UCSD-AML1 (cell line): ENCODE data around the gene RYR1.
A peak's percentile ranks its signal among the peaks of the same experiment; 100 is the strongest.
"Not testable (repeated sequence)": the region's sequence is repeated elsewhere in the genome, so short reads cannot be mapped to it uniquely, and the experiment has no call there.

ENCODE experiments used
- DNase-seq: peaks from one replicate; lab custom pipeline; 2025; ENCODE audit not compliant: unreplicated experiment; lab: John Stamatoyannopoulos, UW

The RYR1 gene

DNA sequence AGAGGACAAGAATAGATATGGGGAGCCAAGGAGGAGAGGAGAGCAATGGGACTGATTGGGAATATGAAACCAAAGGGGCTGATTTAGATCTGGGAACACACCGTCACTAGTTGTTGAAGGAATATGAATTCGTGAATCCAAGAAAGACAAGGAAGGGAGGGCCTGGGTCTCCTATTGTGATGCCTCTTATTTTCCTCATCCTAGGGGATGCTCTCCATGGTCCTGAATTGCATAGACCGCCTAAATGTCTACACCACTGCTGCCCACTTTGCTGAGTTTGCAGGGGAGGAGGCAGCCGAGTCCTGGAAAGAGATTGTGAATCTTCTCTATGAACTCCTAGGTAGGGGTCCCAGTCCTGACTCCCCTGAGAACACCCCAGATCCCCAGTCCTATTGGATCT is 21.5 kb downstream of the RYR1 start:
- DNase-seq = no peak

DNA sequence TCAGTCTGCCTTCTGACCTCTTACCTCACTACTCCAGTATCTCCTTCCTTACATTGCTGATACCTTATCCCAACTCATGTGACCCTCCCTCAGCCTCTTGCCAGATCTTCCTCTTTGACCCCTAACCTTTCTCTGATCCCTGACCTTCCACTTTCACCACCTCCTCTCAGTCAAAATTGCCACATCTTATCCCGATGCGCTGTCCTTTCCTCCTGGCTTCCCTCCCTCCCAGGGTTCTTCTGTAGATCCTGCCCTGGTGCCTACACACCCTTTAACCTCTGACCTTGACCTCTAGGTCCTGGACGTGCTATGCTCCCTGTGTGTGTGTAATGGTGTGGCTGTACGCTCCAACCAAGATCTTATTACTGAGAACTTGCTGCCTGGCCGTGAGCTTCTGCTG is 23.7 kb downstream of the RYR1 start:
- no peak for DNase-seq

DNA sequence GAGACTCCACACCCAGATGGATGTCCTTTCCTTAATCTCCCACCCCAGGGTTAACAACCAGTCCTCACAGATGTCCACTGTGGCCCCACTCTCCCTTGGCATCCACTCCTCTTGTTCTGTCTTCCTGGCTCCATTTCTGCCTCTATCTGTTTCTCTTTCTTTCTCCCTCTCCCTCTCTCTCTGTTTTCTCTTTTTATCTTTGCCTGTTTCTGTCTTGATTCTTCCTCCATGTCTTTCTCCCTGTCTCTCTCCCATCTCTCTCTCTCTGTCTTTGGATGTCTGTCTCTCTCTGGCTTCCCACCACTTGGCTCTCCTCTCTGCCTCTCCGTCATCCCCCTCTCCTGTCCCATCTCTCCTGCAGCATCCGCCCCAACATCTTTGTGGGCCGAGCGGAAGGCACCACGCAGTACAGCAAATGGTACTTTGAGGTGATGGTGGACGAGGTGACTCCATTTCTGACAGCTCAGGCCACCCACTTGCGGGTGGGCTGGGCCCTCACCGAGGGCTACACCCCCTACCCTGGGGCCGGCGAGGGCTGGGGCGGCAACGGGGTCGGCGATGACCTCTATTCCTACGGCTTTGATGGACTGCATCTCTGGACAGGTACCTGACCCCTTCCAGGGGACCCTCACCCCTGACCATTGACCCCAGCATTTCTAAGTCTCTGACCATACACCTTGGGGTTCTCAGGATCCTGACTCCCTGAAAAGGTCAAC is 24.4 kb downstream of the RYR1 start:
- no peak for DNase-seq

DNA sequence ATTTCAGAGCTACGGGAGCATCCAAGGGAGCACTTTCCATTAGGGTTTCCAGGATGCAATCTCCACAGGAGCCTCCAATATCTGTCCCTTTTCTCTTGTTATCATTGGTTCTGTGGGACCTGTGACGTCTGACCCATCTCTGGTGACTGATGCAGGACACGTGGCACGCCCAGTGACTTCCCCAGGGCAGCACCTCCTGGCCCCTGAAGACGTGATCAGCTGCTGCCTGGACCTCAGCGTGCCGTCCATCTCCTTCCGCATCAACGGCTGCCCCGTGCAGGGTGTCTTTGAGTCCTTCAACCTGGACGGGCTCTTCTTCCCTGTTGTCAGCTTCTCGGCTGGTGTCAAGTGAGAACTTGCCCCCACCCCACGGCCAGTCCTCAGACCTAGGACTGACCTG is 25.5 kb downstream of the RYR1 start:
- DNase-seq = no peak

DNA sequence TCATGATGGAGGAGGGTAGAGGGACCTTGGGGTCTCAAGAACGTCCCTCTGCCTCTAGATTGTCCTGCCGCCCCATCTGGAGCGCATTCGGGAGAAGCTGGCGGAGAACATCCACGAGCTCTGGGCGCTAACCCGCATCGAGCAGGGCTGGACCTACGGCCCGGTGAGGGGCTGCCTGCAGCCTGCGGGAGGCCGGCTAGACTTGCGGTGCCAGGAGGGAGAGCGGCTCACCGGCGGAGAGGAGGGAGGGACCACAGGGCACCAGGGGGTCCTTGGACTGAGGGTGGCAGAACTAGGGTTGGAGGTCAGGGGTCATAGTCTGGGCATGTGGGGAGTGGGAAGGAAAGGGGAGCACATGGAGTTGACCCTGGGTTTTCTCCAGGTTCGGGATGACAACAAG is 29.9 kb downstream of the RYR1 start:
- no peak for DNase-seq

DNA sequence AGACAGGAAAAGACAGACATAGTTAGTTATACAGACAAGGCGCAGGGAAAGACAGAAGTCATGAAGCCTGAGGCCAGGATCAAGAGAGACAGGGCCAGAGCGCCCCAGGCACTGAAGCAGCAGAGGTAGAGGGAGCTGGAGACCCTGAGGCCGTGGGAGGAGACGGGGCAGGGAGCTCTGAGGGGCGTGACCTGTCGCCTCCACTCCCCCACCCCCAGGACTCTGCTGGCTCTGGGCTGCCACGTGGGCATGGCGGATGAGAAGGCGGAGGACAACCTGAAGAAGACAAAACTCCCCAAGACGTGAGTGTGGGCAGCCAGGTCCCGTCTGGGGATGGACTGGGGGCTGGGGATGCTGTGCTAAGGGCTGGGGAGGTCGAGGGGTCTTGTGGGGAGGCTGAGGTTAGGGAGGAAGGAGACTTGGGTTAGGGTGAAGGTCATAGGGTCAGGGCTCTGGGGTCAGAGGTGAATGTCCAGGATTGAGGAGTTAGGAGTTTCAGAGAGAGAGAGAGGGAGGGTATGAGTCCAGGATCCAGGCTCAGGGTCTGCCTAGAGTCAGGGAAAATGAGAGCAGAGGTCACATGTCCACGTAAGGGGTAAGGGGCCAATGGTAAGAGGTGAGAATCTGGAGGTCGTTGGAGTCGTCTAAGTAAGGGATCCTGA is 31.1 kb downstream of the RYR1 start:
- no peak for DNase-seq

DNA sequence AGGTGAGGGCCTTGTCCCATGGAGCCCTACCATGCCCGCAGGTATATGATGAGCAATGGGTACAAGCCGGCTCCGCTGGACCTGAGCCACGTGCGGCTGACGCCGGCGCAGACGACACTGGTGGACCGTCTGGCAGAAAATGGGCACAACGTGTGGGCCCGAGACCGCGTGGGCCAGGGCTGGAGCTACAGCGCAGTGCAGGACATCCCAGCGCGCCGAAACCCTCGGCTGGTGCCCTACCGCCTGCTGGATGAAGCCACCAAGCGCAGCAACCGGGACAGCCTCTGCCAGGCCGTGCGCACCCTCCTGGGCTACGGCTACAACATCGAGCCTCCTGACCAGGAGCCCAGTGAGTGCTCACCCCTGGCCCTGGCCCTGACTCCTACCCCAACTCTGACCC is 32.6 kb downstream of the RYR1 start:
- no peak for DNase-seq

DNA sequence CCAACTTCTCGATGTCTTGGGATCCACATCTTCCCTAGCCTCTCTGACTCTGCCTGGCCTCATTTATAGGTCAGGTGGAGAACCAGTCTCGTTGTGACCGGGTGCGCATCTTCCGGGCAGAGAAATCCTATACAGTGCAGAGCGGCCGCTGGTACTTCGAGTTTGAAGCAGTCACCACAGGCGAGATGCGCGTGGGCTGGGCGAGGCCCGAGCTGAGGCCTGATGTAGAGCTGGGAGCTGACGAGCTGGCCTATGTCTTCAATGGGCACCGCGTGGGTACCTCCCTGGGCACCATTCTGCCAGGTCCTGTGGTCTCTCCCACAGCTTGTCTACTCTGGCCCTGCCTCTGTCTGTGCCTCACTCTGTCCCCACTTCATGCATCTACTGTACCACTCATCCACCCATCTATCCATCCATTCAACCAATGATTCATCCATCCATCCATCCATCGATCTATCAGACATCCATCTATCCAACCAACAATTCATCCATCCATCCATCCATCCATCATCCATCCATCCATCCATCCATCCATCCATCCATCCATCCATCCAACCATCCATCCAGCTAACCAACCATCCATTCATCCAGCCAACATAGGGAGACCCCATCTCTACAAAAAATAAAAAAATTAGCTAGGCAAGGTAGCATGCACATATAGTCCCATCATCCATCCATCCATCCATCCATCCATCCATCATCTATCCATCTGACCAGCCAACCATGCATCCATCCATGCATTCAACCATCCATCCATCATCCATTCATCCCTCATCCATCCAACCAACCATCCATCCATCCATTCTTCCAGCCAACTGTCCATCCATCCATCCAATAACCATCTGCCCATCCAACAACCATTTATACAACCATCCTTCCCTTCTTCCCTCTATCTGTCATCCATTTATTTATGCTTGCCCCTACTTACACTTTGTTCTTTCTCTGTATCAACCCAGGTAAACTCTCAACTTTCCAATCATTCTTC is 34.3 kb downstream of the RYR1 start:
- no peak for DNase-seq

DNA sequence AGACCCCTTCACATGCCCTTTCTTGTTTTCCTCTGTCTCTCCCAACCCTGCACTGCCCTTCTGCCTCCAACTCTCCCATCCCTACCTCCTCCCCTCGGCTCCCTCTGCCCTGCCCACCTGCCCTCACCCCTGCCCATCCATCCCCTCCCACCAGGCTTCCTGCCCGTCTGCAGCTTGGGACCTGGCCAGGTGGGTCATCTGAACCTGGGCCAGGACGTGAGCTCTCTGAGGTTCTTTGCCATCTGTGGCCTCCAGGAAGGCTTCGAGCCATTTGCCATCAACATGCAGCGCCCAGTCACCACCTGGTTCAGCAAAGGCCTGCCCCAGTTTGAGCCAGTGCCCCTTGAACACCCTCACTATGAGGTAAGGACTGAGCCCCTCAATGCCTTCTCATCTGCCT is 35.7 kb downstream of the RYR1 start:
- no peak for DNase-seq

DNA sequence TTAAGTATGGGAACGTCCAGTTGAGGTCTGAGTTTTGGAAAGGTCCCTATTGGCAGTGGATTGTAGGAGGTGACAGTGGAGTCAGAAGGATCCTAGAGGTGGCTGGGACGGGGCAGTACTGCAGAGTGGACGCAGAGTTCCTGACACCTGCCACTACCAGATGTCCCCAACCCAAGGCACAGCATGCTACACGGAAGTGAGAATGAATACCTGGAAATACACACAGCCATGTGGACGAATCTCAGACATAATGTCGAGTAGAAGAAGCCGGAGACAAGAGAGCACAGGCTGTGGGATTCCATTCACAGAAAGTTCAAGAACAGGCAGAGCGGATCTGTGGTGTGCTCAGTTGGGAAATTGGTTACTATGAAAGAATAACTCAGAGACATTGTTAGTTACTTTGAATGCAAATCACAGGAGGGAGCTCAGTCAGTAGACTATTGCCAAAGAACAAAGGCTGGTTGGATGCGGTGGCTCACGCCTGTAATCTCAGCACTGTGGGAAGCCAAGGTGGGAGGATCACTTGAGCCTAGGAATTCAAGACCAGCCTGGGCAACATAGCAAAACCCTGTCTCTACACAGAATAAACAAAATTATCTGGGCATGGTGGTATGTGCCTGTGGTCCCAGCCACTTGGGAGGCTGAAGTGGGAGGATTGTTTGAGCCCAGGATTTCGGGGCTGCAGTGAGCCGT is 37.4 kb downstream of the RYR1 start:
- no peak for DNase-seq

DNA sequence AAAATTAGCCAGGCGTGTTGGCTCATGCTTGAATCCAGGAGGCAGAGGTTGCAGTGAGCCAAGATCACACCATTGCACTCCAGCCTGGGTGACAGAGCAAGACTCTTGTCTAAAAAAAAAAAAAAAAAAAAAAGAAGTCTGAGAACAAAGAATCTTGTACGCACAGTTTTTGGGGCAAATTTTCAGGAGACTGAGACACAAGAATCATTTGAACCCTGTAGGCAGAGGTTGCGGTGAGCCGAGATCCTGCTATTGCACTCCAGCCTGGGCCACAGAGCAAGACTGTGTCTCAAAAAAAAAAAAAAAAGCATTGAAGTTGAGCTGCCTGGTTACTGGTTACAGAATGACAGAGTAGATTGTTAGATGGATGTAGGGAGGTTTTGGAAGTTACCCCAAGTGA is 39.2 kb downstream of the RYR1 start:
- not testable (repeated sequence) for DNase-seq

DNA sequence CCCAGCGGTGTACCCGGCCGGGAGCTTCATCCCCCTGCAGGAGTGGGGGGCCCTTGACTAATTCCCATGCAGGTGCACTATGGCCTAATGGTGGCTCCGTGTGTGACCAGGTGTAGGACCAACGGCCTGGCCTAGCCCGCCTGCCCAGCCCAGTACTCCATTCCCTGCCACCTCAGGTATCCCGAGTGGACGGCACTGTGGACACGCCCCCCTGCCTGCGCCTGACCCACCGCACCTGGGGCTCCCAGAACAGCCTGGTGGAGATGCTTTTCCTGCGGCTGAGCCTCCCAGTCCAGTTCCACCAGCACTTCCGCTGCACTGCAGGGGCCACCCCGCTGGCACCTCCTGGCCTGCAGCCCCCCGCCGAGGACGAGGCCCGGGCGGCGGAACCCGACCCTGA is 39.7 kb downstream of the RYR1 start:
- no peak for DNase-seq

DNA sequence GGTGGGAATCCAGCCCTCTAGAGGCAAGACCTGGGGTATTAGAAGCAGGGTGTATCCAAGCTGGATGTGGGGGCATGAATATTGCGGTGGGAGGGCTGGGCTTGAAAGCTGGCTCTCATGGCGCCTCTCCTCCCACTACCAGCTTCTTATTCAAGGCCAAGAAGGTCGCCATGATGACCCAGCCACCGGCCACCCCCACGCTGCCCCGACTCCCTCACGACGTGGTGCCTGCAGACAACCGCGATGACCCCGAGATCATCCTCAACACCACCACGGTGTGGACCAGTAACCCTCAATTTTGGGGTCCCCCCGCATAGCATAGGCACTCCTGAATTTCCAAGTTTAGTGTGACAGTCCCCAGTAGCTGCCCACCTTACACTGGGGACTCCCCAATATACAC is 41.7 kb downstream of the RYR1 start:
- DNase-seq = no peak

DNA sequence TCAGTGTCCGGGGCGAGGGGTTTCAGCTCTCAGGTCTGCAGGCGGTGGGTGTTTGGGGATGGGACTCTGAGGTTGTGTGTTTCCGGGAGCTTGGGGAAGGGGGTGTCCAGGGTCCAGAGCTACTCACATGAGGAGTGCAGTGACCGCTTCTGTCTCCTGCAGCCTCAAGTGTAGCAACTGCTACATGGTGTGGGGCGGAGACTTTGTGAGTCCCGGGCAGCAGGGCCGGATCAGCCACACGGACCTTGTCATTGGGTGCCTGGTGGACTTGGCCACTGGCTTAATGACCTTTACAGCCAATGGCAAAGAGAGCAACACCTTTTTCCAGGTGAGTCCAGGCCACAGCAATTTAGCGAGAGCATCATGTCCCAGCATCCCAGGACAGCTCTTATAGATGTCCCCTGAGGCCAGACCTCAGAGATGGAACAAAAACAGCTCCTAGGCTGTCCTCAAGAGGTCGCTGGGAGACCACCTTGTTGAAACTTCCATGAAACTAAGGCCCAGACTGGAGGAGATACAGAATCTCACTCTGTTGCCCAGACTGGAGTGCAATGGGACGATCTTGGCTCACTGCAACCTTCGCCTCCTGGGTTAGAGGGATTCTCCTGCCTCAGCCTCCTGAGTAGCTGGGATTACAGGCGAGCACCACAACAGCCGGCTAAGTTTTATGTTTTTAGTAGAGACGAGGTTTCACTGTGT is 44.9 kb downstream of the RYR1 start:
- DNase-seq = peak; percentile 13

DNA sequence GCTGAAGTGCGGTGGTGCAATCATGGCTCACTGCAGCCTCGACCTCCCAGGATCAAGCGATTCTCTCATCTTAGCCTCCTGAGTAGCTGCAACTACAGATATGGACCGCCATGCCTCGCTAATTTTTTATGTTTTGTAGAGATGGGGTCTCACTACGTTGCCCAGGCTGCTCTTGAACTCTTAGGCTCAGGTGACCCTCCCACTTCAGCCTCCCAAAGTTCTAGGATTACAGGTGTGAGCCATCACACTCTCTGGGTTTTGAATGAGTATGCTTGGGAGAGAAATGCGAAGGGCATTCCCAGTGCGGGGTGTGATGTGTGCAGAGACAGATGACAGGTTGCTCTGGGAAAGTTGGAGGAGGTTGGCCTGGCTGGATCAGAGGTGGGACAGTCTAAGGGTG is 49.0 kb downstream of the RYR1 start:
- DNase-seq = no peak

DNA sequence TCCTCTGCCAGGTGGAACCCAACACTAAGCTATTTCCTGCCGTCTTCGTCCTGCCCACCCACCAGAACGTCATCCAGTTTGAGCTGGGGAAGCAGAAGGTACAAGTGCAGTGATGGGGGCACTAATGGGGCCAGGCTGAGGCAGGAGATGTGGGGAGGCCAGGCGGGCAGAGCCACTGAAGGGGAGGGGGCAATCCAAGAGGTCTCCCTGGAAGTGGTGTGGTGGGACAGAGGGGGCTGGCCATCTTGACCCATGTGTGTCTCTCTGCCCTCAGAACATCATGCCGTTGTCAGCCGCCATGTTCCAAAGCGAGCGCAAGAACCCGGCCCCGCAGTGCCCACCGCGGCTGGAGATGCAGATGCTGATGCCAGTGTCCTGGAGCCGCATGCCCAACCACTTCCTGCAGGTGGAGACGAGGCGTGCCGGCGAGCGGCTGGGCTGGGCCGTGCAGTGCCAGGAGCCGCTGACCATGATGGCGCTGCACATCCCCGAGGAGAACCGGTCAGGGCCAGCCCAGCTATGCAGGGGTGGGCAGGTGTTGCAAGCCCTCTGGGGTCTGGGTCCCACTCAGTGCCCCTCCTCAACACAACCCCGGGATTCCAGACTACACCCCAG is 49.6 kb downstream of the RYR1 start:
- DNase-seq = no peak

DNA sequence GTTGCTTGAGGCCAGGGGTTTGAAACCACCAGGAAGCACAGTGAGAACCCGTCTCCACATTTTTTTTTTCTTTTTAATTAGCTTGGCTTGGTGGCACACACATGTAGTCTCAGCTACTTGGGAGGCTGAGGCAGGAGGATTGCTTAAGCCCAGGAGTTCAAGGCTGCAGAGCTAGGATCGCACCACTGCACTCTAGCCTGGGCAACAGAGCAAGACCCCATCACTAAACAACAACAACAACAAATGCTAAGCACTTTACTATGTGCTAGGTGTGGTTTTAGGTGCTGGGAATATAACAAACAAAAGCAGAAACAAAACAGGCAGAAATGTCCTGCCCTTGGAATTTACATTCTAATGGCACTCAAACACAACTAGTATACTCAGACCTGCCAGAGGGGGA is 51.3 kb downstream of the RYR1 start:
- no peak for DNase-seq

DNA sequence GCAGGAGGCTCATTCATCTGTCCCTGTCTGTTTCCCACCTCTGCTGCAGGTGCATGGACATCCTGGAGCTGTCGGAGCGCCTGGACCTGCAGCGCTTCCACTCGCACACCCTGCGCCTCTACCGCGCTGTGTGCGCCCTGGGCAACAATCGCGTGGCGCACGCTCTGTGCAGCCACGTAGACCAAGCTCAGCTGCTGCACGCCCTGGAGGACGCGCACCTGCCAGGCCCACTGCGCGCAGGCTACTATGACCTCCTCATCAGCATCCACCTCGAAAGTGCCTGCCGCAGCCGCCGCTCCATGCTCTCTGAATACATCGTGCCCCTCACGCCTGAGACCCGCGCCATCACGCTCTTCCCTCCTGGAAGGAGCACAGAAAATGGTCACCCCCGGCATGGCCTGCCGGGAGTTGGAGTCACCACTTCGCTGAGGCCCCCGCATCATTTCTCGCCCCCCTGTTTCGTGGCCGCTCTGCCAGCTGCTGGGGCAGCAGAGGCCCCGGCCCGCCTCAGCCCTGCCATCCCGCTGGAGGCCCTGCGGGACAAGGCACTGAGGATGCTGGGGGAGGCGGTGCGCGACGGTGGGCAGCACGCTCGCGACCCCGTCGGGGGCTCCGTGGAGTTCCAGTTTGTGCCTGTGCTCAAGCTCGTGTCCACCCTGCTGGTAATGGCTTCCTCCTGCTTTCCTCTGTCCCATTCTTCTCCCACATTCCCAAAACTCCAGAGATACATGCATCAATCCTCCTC is 52.2 kb downstream of the RYR1 start:
- DNase-seq = no peak

DNA sequence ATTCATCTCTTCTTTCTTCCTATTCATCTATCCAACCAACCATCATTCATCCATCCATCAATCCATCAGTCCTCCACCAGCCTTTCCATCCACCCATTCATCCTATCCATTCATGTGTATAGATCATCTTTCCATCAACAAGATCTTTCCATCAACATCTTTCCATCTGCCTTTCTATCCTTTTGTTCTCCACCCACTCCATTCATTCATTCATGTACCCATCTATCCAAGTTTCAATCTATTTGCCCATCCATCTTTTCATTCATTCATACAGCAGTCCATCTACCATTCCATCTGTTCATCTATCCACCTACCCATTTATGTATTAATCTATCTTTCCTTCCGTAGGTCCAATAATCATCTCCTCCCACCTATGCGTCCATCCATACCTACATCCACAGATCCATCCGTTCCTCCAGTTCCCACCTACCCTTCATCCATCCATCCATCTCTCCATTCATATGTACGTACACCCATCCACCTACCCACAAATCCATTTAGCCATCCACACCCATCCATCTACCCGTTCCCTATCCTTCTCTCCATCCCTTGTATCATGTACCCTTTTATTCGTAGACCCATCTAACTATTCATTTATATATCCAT is 53.3 kb downstream of the RYR1 start:
- DNase-seq = no peak
